HG03520 (cell line): ENCODE measurements around the gene CCDC141.

Experiments used
- ATAC-seq: cut with Tn5 transposase; IDR thresholded peaks from one replicate; pipeline ENCODE4 v1.9.1; 2021; ENCODE audit warnings: mild to moderate bottlenecking, moderate library complexity; ENCODE audit not compliant: unreplicated experiment

CCDC141 gene

DNA sequence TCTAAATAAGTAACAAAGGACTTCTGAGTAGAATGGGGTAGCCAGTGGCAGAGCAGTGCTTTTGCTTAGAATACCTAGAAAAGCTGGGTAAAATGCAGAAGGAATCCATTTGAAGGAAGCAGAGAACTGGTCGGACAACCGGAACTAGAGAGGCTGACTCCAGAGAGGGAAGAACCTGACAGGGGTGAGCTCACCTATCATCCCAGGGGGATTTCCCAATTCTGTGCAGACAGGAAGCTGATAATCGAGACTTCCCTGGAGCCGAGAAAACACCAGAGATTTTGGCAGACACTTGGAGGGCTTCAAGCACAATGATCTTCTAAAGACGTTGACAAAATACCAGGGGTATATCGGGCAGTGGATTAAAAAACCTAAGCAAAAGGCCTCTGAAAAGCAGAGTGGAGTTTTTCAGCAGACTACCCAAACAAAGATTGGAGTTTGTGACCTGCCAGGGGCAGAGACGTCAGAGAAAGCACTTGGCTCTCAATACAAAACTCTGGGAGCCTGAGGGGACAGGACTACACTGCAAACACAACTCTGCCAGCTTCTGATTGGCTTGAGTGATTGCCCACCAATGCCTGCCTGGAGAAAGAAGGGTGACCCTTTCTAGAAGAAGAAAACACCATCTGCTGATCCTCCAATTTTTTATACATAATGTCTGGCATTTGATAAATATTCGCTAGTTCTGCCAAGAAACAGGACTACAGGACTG lies 175.3 kb downstream of the CCDC141 start:
- ATAC-seq: no peak

DNA sequence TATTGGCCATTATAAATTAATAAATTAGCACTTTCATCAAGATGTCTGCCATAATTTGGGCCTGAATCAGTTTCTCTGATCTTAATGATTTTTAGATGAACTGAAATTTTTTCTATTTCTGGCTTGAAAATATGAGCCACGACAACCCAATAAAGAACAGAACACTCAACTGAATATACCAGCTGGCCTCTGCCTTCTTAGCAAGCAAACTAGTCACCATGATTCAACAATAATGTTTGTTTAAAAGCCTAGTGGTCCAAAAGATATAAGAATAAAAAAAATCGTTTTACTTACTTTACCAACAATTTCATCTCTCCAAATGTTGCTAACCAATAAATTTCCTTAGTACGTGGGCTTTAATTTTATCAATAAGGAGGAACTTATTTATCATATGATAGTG lies 176.0 kb downstream of the CCDC141 start:
- ATAC-seq: no peak

DNA sequence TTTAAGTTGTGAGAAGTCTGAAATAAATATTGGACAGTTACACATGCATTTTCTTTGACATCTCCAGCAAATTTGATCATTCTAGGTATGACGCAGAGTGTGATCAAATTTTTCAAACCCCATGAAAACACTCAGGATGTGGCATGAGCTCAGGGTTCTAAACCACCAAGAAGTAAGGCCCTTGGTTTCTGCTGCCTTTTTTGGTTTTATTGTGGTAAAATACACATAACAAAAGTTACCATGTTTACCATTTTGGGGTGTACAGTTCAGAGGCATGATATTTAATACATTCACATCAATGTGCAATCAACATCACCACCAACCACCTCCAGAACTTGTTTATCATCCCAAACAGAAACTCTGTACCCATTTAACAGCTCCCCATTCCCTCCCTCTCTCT lies 178.4 kb downstream of the CCDC141 start:
- ATAC-seq: no peak

DNA sequence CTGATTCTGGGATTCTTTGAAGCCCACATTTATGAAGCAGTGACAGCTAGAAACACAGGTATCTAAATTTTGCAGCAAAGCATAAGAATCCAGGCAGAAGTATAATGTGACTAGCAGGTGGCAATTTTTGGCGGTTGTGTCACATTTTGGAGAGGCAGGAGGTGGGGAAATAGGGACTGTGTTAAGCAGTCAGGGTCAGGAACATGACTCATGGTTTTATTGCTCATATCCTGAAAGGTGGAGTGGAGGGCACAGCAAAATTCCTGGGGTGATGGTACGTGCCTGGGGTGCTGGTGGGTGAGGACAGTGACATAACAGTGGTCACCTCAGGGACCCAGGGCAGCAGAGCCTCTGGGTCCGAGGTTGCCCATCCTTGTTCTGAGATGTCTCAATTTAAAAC lies 179.2 kb downstream of the CCDC141 start:
- no peak for ATAC-seq

DNA sequence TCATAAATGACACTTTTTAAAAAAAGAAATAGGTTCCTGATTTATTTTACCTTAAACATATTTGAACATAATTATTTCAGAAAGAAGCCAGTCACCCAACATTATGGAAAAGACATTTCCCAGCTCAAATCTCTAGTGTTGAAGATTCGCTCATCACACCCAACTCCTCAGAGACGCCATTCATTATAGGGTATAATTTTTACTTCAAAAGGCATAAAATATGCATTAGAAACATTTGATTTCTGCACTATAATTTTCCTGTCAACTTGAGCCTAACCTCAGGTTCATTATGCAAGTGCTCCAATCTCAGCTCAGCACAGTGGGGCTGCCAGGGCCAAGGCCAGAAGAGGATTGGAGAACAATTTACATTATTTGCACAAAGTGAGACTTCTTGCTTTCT lies 183.9 kb downstream of the CCDC141 start:
- ATAC-seq: no peak

DNA sequence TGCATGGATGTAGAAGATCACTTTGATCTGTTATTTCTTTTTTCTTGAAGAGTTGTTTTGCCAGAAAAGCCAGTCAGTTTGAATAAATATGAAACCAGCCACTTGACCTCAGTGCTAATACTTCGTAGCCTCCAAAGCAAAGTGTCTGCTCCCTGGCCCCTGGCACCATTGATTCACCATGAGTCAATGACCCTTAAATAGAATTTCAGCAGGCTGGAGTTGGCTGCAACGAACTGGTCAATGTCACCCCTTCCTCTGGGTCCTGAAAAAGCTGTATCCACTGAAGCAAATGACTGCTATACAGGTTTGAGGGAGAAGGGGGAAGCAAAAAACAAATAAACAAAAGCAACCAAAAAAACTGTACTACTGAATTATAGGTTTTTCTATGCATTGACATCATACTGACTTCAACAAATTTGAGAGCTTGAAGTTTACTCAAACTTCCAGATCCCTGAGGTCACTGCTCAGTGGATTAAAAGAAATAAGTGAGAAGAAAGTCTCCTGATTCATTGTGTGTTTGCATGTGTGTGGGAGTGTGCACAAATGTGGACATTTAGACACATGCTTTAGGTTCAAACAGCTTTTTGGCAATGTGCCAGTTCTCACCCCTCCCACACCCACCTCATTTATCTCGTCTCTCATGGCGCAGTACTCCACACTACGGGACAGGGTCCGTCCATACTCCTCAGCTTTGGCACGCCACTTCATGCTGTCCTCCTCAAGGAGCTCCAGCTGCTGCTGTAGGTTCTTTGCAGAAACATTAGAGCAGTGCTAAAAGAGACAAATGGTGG lies 184.6 kb downstream of the CCDC141 start:
- no peak for ATAC-seq

DNA sequence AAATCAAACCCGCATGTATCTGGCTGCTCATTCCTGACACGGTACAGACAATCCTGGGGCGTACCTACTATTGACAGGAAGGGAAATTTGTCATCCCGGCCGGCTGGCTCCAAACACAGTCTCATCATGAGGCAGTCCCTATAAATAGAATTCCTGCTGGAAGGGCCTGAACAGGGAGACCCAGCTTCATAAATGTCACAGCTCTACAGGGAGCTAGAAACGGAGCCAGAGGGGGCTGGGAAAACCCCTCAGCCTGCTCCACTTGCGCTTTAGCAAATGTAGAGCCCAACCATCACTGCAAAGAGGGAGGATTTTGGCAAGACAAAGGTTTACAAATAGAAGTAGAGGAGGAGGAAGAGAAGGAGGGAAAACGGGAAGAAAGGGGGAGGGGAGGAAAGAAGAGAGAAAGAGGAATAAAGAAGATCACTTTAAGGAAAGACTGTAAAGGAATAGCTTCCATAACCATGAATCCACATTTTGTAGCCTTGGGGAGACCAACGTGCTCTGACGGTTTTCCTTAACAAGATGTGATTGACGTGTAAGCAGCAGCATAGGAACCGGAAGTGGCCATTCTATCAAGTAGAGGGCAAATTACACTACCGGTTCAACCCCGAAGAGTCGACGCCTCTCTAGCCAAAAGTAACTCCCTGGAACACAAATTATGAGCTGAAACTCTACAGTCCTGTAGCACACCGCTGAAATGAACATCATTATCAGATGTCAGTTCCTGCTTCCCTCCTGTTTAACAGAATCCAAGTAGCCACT lies 185.9 kb downstream of the CCDC141 start:
- ATAC-seq: no peak

DNA sequence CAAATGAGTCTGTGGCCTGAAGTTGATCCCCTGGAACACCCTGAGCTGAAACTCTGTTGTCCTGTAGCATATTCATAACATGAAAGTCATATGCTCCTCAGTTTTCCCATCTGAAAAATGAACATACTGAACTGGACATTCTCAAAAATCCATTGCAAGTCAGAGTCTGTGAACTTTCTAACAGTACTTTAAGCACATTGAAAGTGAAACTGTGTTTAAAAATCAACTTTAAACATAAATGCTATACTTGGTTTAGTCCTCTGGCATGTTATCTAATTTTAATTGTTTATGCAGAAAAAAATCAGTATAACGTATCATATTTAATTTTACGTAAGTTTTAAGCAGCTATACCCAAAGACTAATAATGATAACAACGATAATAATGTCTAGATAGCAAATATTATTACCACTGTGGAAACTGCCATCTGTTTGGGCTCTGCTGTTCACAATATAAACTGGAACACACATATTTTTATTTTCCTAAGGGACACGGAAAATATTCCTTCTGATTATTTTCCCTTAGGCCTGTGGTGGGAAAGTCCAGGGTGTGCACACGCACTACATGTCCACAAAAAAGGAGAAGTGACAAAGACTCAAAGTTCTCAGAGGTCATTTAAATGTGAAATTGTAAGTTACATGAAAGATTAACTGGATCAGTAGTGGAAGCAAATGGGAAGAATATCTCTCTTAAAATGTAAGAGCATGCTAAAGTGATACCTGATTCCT lies 186.6 kb downstream of the CCDC141 start:
- ATAC-seq: no peak

DNA sequence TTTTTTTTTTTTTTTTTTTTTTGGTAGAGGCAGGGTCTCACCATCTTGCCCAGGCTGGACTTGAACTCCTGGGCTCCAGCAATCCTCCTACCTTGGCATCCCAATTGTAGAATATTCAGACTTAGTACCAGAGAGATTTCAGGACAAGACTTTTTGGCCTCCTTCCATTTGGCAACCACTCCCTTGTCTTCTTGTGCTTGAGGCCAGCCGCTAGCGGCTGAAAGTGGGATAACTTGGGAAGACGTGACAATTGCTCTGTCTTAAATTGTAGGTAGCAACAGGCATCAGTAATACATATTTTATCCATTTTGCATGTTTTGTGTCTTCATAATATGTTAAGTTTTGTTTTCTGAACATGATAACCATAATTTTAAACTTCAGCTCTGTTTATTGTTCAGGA lies 189.4 kb downstream of the CCDC141 start:
- ATAC-seq: no peak

DNA sequence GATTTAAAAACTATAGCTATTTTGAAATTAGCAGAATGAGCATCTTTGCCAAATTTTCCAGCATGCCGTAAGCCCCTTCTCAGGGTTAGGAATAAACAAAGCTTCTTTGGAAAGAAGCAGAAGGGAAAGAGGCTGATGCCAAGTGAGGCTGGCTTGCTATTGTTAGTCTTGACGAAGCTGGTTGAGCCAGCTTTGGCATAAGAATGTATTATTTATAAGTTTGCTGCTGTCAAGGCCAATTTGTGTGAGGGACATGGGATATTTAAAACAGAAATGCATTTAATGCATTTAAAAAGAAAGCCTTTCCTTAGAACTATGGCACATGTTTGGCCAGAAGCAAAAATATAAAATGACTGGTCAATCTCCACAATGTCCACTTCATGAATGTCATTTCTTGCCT lies 190.2 kb downstream of the CCDC141 start:
- no peak for ATAC-seq

DNA sequence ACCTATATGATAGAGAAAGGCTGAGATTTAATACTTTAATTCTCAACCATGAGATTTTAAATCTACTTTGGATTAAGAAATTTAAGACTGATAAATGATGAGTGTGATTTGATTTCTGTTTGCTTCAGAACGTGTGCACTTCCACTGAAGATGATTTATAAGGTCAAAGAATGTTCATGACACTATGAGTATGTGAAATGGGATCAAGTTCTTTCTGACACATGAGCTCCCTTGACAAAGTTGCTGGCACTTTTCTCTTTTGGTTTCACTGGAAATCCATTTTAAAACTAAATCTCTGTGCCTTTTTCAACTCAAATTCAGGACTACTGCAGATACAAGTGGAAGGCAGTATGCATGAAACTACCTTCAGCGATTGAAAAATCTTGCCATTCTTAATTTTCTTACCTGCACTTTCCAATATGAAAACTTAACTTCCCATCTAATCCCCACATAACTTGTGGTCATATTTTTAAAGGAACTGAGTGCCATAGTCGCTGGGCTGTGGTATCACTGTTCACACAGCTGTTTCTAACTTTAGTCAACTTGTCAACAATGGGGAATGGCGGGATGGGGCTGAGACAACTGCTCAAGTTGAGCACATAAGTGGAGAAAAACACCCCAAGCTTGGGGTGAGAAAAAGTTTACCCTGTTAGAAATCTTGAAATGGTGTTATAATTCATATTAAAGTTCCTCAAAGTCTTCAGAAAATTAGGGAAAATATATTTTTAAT lies 190.9 kb downstream of the CCDC141 start:
- no peak for ATAC-seq

DNA sequence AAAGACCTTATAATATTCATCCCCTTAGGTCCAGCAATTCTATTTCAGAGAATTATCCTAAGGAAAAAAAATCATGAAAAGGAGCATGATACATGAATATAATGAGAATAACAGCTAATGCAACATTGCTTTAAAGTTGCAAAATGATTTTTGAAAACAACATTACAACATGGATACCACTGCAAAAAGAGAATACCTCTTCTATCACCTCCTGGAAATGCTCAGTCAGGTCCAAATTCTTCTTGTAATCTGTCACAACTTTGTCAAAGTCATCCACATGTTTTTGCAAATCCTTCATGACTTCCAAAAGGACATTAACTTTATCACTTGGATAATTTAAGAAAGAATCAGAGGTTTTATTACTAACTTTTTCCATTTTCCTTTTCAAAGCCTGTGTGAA lies 194.8 kb downstream of the CCDC141 start:
- no peak for ATAC-seq

DNA sequence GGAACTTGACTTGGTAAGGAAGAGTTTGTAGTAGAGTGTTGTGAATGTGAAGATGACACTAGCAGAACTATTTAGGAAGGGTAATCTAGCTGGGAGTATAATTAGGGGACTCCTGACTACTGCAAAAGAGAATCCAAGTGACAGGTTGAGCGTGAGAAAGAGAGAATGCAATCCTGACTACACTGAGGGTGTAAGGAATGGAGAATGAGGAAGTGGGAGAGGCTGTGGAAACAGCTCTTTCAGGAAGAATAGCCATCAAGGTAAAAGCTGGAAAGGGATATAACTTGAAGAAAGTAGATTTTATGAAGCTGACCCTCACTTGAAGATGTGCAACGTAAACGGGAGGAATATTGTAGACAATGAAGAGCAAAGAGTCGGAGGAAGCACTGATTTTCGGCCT lies 201.6 kb downstream of the CCDC141 start:
- no peak for ATAC-seq

DNA sequence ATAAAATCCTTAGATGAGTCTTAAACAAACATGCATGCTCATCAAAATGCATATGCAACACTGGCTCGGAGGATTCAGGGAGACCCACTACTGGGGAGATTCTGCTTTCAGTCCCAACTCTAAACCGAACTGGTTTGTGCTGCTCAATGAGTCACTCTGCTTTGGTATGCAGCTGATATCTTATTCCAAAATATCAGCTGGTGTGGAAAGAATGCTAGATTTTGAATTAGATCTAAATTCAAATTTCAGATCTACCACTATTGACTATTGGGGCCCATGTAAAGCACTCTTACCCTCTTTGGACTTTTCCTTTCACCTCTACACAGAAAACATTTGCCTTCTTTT lies 203.5 kb downstream of the CCDC141 start:
- ATAC-seq: no peak

DNA sequence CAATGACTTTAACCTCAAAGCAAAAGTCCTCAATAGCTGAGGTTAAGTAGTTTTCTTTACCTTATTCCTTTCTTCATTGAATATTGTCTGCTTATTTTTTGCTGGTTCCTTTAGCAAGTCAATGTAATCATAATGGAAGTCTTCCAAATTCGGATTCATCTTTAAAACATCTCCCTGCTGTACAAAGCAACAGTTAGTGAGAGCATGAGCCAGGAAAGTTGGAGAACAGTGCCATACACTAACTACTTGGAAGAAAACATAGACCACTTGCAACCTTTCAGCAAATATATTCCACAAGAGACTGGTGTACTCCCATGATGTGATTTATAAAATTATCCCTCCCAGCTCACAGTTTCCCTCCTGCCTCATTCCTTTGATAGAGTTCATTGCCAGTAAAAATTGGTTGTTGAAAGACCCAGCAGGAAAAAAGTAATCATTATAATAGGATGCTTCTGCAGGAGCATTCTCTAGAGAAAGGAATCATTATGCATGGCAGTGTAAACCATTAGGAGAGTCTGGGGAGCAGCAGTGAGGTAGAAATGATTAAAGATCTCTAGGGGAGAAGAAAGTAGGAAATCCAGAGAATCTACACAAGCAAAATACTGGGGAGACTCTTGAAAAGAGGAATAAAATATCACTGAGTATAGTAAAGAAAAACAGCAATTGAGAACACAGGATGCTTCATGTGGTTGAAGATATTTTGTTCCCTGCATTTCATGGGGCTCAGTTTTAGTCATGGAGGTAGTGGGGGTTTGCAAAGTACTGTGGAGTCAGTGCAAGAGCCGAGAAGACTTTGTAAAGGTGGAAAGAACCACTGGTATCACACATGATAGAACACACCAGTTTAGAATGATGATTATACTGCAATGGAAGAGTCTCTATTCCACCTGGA lies 204.1 kb downstream of the CCDC141 start:
- ATAC-seq: no peak

DNA sequence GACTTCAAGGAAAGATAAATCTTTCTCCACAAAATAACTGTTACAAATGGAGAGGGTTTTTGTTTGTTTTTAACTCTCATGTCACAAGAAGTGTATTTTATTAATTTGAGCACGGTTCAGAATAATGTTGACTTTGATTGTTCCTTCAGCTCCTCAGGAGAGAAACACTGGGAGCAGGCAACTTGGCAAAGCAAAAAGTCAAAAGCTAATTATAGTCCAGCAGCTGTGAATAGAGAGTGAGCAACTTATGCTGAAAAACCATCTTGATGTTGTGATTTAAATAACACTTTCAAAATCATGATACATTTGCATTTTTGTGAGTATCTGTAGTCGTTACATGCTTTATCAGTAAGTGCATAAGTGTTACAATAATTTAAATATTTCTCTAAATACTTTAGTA lies 205.2 kb downstream of the CCDC141 start:
- ATAC-seq: no peak

DNA sequence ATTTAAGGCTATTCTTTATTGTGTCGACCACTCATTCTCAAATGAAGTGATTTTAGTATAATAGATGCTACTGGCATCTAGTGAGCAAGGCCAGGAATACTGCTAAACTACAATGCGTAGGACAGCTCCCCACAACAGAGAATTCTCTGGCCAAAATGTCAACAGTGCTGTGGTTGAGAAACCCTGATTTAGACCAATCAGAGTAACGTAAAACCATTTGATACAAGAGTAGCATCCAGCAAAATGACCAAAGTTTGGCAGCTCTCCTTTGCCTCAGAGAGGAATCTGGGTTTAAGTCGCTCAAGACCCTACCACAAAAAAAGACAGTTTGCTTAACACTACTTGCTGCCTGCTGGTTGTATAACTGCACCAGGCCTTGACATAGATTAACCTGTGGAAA lies 205.7 kb downstream of the CCDC141 start:
- no peak for ATAC-seq

DNA sequence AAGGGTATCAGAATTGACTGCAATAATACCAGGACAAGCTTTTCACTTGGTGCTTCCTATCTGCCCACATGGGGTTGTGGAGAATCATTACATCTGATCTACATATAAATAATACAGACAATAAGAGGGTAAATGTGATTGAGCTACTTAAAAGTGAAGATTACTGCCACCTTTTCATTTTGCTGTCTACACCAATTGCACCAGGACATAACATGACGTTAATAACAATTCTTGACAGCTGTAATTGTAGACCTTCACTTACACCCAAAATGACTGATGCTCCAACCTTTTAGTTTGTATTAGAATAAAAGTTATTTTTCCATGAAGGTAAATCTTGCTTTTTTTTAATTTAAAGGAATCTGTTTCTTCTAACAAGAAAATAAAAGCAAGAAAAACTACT lies 206.2 kb downstream of the CCDC141 start:
- ATAC-seq: no peak

DNA sequence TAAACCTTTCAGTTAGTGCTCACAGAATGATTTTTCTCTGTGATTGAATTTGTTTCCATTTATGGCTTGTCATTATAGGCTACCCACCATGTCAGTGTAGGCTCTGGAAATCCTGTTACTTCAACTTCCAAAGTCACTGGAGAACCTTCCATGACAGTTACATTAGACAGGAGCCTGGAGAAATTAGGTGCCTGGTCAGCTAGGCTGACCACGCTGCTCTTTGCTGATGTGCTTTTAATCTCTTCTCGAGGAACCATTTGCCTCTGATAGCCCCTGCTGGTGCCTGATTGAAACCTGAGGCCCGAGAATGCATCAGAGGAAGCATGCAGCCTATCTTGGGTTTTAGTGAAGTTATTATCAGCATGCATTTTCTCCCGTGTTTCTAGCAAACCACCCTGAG lies 213.1 kb downstream of the CCDC141 start:
- ATAC-seq: no peak

DNA sequence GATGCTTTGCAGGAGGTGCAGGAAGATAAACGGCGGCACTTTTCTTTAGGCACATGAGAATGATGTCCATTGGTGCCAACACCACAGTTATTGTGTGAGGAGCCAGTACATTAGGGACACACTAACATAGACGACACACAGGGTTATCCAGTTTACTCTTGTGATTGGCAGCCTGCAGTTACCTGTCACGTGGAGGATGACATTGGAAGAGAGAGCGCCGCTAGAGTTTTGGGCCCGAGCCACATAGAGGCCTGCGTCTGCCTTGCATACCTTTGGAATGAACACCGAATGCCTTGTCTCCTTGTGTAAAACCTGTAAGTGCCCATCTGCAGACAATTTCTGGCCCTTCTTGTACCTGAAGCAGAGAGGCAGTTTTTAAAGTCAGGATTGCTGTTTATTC lies 215.9 kb downstream of the CCDC141 start:
- ATAC-seq: no peak
